Dermis microvascular lymphatic vessel endothelial cell (primary cell): ENCODE measurements around the gene OR10A6. TPM values are rescaled to one million over a fixed set of nuclear protein-coding genes. Genes with fewer than 3 reads are reported as not detected.

Experiments
- total RNA-seq: library from RNA; depleted of rRNA; stranded (reverse); fragments of >200 nt; gene quantifications from 2 replicates; pipeline ENCODE4 v1.2.1, GENCODE V29; 2014

The OR10A6 gene
- total RNA-seq, 1 donor from 2014 or later = not detected

Other genes with a start within 250 kb of the OR10A6 start
- not detected in 2 replicates for gene OVCH2, start 224.8 kb downstream of the OR10A6 start, total RNA-seq
- not detected in 2 replicates for gene OR5P2, start 134.3 kb downstream of the OR10A6 start, total RNA-seq
- not detected in 2 replicates for gene OR5P3, start 100.4 kb downstream of the OR10A6 start, total RNA-seq
- gene OR10A3, start 10.4 kb upstream of the OR10A6 start, total RNA-seq = not detected in 2 replicates
- under 0.01 TPM in 1 of 2 replicates, not detected in the other for gene NLRP10, start 34.2 kb upstream of the OR10A6 start, total RNA-seq
- 167 and 326 TPM in 2 replicates for gene EIF3F, start 56.1 kb upstream of the OR10A6 start, total RNA-seq
- gene TUB, start 149.9 kb upstream of the OR10A6 start, total RNA-seq = 0.51 and 1.4 TPM in 2 replicates
- gene RIC3, start 237.8 kb upstream of the OR10A6 start, total RNA-seq = not detected in 2 replicates